G401 (cell line): Measurements from ENCODE around the gene MAGEB2. TPM values are rescaled to one million over a fixed set of nuclear protein-coding genes. Genes with fewer than 3 reads are reported as not detected.

Source experiments
- DNase-seq: peaks from one replicate; pipeline ENCODE4 v3.0.0-alpha.2; 2015; ENCODE audit warnings: low spot score
- in situ Hi-C: cut with HindIII; loops from 2 replicates; pipeline ENCODE4 v1.10.0; 2016; ENCODE audit warnings: low sequenced_read_pairs, mixed read lengths
- total RNA-seq: library from RNA; depleted of rRNA; stranded (reverse); fragments of >200 nt; shearing (Covaris generic); gene quantifications from 2 replicates; pipeline ENCODE4 v1.2.3, GENCODE V29; 2014; rRNA removed

Gene MAGEB2
- total RNA-seq, 1 experiment from 2014 or later = not detected

GRCh38 chrX:30262763-30263162, 47.4 kb downstream of the MAGEB2 start:
- in situ Hi-C loops = no loop called here
- DNase-seq = no peak

Other genes with a start within 250 kb of the MAGEB2 start
- not detected in 2 replicates for gene MAGEB3, start 15.1 kb downstream of the MAGEB2 start, total RNA-seq
- gene MAGEB4, start 26.4 kb downstream of the MAGEB2 start, total RNA-seq = not detected in 2 replicates
- not detected in 2 replicates for gene MAGEB1, start 31.6 kb downstream of the MAGEB2 start, total RNA-seq
- 0.18 TPM in 1 of 2 replicates, not detected in the other for gene NR0B1, start 93.8 kb downstream of the MAGEB2 start, total RNA-seq